ENCODE measurements around the gene MICAL3.

GRCh38 chr22:17913801-17914347, 110.5 kb downstream of the MICAL3 start:
- TF ChIP-seq CTCF (IDR thresholded peaks at IDR 0.05) (no peak), POLR2AphosphoS5 (IDR thresholded peaks at IDR 0.05) (no peak), POLR2A (IDR thresholded peaks at IDR 0.05) (no peak)

Data from suprapubic skin (tissue), 4 donors.